Fibroblast of peridontal ligament (primary cell): ENCODE measurements around the gene SLC22A4.

Source experiments
- DNase-seq: peaks from one replicate; pipeline ENCODE4 v3.0.0-alpha.2; 2010; ENCODE audit errors: extremely low read depth

SLC22A4 gene

DNA sequence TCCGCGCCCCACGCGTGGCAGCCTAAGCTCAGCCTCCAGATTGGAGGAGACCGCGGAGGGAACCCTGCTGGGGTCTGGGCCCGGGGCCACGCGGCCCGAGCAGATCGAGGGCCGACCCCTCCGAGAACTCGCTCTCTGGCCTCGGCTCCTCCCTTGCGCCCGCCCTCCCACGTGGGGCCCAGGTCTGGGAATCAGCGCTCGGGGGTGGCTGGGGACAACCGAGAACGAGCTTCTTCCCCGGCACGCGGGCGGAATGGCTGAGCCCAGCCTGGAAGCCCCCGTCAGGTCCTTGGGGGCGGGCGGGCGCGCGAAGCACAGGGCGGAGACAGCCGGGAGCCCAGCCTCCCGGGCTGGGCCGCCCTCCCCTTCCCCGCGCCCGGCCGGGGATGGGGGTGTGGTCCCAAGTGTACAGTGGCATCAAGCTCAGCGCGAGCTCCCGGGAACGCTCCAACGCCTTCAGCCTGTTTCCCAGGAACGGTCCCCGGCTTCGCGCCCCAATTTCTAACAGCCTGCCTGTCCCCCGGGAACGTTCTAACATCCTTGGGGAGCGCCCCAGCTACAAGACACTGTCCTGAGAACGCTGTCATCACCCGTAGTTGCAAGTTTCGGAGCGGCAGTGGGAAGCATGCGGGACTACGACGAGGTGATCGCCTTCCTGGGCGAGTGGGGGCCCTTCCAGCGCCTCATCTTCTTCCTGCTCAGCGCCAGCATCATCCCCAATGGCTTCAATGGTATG lies at the start of gene SLC22A4:
Gene SLC22A4, plus strand, starts transcription at position 403 of the 736 bp plus-strand sequence. Its CDS starts 223 bp downstream, at position 626.
- peak; percentile 81 for DNase-seq

DNA sequence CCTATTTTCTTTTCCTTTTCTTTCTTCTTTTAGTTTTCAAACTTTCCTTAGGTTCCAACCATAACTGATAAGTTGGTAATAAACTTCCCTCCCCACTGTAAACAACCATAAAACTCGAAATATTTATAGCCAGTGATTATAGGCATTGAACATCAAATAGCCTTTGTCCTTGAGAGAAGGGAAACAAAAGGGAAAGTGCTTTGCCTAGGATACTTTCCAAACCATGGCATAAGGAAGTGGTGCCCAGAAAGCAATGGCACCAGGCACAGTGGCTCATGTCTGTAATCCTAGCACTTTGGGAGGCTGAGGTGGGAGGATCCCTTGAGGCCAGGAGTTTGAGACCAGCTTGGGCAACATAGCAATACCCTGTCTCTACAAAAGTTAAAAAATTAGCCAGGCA lies 48.6 kb upstream of the SLC22A4 start:
- no peak for DNase-seq

DNA sequence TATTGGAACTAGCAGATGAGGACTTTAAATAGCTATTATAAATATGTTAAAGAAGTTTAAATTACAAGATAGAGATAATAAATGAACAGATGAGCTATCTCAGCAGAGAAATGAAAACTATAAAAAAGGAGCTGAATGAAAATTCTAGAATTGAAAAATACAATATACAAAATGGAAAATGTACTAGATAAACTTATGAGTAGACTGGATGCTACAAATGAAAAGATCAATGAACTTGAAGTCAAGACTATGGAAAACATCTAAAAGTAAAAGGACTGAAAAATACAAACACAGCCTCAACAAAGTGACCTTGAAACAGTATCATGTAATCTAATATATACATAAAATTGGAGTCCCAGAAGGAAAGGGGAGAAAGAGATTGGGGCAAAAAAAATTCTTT lies 47.4 kb upstream of the SLC22A4 start:
- no peak for DNase-seq

DNA sequence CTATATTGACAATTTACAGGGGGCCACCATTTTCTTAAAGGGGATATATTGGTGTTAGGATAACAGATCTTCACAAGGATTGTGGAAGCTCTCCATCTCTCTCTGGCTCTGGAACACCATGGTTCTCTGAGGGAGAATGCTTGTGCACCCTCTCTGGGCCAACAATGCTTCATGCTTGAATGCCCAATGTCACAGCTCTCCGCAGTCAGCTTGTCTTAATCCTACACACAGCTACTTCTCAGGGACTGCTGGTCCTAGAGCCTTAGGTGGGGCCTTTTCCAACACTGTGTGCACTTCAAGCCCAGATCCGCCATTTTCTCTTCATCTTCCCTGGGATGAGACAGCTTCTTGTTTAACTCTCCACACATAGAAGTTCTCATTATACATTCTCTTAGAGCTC lies 43.6 kb upstream of the SLC22A4 start:
- no peak for DNase-seq

DNA sequence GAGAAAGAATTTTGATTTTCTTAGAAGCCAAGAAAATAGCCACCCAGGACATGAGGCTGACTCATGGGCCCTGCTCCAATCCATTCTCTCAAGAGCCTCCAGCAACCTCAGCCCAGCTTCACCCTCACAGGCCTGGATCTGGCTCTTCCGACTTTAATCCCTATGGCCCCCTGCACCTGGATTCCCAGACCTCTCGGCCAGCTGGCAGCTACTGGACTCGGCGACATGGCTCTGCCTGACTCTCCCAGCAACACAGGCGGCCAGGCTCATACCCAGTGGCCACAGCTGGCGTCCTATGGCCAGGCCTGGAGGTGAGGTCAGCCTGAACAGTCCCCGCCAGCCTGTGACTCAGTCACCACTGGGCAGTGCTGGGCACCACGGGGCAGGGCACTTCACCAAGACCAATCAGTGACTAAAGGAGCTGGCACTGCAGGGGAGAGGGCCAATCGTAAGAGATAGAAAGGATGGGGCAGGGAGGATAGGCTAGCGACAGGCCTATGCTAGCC lies 42.9 kb upstream of the SLC22A4 start:
- peak; percentile 29 for DNase-seq

DNA sequence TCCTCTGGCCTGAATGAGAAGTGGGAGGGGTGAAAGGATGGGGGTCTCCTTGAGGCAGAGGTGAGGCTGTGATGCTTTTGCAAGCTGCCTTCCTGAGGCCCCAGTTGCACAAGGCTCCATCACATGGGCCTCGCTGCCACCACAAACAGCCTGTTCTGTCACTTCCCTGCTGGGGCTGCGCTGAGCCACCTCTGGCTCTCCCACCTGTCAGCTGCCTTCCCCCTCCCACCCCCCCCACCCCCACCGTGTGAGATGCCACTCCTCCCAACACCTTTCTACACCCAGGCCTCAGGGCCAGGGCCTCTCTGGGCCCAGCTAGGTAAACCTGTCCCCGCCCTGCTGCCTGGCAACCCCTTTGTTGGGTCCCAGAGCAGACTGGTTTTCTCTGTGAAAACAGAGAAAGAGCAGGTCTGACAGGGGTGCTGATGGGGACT lies 41.2 kb upstream of the SLC22A4 start:
- no peak for DNase-seq

DNA sequence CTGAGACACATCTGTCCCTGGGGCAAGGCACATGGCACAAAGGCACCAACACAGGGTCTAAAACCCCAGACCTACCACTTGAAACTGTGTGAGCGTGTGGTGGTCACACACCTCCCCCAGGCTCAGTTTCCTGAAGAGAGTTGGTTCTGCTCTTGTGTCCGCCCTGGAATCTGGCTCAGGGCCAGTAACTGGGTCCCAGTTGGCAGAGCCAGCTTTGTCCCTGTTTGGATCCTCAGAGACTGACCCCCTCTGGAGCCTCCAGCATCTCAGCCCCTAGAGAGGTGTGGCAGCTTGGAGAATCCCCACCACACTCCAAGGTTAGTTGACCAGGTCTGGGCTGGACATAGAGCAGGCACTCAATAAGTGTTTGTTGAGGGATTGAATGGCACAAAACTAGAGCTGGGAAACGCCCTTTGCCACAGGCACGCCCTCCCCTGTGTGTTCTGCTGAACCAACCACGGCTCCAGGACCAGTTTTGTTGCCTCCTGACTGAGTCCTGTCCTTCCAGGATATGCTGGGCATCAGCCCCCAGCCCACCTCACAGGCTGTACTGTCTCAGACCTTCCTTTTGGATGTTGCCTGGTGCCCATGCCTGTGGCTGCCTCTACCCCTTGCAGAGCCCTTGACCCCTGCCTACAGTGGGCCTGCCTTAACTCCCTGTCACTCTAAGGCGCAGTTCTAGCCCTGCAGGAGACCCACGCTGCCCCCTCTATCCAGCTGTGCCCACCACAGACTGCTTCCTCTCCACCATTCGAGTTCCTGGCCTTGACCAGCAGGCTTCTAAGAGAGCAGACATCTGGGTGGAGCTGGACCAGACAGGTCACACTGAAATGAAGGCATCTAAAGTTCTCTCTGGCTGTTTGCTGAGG lies 40.5 kb upstream of the SLC22A4 start:
- no peak for DNase-seq

DNA sequence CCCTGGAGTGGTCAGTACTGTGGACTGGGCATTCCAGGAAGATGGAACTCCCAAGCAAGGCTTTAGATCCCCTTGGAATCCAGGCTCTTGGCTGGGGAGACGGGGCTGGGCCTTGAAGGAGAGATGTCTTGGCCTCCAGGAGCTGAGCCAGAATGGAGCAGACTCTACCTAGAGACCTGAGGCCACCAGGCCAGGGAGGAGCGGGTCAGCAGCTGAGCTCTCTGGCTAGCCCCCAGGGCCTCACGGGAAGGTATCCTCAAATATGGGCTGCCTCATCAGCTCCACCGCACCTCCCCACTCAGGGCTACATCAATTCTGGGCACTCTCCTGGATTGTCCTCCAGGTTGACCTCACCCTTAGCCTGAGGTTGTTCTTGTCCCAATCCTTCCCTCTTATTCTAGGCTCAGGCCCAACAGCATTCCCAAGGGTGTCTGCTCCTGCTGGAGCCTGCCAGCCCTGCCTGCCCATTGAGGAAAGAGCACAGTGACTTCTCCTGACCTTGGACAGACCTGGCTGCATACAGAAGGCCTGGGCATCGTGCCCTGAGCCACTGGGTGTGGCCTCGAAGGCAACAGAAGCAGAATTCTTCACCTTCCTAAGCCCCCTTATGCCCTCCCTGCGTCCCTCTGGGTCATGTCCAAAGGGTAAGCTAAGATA lies 39.7 kb upstream of the SLC22A4 start:
- DNase-seq: no peak

DNA sequence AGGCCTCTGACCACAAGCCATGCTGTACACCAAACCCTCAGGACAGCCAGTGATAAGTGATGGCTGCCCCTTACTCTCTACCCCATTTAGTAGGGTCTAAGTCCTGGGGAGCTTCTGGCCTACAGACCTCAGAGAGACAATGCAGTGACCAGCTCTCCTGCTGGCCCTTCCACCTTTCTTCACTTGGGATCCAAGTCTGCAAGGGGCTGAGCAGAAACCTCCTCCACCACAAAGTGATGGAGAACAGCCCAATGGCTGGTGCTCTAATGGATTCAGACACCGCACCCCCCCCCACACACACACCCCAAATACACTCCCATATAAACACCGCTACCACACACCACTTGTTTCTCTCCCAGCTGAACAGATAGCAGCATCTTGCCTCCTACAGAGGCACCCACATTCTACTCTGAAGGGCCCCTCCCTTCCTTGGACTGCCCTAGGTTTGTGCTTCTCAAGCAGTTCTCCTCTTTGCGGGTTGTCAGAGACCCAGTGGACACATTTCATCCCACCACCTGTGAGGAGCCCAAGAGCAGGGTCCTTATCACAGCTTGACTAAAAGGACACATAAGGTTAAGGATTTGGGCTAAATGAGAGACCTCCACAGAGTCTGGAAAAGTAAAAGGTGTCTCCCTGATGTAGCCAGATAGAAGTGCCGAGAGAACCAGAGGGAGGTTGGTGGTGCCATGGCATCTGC lies 38.0 kb upstream of the SLC22A4 start:
- DNase-seq: no peak

DNA sequence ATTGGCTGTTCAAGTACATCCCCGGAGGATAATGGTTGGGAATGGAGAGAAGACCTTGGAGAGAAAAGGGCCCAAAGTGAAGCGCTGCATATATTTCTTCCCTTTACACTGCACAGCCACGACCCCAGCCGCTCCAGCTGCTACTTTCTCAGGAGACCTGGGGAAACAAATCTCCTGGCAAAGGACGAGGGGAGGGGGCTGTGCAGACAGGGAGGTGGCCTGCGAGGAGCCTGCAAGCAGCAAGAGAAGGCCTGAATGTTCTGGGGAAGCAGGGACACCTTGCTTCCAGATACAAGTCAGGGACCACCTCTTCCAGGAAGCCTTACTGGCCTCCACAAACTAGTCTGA lies 37.4 kb upstream of the SLC22A4 start:
- no peak for DNase-seq

DNA sequence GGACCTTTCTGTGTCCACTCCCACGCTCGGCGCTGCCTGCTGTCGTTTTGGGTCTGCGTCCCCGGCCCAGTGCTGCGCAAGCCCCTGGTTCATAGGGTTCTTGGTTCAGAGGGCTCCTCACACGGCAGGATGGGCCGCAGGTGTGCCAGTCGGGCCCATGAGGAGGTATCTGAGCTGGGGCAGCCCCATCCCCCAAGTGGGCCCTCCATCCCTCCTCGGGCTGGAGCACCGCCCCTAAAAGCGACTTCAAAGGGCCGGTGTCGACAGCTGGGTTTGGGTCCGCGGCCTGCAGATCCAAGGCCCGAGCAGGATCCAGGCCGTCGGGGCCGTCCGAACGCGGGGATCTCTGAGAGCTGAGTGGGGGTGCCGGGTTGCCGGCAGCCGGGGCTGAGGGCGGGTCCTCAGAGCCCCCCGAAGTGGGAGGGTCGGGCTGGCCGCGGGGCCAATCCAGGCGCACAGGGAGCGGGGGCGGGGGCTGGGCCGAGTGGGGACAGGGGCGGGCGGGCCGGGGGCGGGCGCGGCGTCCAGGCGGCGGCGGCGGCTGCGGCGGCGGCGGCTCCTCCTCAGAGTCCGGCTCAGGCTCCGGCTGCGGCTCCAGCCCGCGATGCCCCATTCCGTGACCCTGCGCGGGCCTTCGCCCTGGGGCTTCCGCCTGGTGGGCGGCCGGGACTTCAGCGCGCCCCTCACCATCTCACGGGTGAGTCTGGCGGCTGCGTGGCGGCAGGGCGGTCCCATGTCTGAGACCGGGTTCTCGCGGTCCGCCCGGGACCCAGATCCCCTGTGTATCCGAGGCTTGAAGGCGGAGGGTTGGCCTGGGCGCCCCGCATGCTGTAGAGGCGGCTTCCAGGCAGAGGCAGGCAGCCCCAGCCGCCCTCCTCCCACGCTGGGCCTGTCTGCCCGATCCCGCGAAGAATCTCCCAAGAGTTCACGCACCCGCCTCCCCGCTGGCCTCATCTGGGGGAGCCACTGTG lies 36.8 kb upstream of the SLC22A4 start, which contains the start of gene PDLIM4:
Gene PDLIM4, plus strand, starts transcription at position 566 of the 971 bp plus-strand sequence. Its CDS starts 39 bp downstream, at position 605.
- peak; percentile 32 for DNase-seq

DNA sequence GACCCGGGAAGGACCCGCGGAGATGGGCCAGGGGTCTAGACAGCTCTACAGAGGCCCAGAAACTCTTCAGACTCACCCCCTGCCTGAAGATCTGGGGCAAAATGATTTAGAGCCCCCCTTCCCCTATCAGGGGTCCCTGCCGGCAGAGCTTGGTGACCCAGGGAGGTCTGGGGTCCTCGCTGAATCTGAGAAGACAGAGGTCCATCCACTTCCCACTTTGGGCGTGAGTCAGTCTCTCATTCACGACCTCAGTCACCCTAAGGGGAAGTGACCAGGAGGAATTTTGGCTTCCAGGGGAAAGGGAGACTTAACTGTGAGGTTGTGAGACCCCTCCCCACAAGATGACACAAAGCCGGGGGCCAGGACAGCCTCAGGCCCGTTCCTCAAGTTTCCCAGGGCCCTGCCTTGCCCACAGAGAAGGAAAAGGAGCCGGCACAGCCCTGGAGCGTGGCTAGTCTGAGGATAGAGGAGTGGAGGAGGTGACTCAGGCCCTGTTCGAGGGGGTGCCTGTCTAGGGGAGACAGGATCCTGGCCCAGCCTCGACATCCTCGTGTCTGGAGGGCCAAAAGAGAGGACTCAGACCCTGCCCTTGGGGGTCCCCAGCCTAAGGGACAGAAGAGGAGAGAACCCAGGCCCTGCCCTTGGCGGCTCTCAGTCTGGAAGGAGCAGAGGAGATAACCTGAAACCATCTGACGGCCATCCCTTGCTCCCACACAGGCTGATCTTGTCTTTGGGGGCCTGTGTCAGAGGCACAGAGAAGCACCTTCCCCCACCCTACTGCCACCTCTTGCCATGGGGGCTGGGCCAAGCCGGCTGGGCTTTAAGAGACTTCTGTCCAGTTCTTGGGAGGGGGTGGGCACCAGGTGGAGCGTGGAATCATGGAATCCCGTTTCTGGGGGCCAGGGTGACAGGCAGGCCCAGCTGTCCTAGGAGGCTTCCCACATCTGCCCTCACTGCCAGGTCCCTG lies 35.8 kb upstream of the SLC22A4 start:
- DNase-seq: peak; percentile 47

DNA sequence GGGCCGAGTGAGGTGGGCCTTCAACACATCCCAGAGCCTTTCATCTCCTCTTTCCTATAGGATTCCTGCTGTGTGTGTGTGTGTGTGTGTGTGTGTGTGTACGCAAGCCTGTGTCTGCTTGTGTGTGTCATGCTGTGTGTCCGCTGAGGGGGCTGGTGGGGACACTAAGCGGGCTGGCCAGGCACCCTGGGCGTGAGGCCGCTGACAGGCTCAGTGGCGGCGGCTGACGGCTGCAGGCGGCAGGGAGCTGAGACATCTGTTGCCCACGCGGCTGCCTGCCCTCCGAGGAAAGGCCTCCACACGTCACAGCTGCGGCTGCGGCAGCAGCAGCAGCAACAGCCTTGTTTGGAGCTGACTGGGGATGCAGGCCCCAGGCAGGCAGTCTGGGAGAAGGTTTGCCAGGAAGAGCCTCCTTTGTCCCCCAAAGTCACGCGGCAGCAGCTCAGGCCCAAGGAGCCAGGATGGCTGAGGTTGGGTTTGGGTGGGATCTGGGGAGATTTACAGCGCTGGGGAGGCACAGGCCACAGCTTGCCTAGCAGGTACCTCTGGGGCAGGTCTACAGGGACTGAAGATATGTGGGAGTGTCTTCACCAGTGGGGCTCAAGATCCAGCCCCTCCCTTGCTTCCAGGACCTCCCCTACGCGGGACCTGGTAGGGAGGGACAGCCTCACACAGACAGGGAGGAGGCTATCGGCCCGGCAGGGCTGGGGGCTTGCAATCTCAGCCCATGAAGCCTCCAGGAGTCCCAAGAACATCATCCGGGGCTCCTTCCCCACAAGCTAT lies 34.9 kb upstream of the SLC22A4 start:
- DNase-seq: peak; percentile 91

DNA sequence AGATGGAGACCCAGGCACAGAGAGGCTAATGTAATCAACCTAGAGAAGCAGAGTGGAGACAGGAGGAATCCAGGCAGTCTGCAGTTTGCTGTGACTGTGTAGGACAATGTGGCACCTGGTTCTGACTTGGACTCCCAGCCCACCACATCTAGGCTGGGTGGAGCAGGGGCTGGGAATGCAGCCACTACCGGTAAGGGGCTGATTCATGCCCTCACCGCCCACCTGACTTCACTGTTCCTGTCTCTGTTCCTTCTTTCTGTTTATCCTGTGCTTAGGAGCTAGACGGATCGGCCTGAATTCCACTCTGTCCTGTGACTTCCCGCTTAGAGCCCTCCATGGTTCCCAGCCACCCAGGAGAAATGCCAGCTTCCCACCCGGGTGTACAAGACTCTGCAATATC lies 34.1 kb upstream of the SLC22A4 start:
- peak; percentile 9 for DNase-seq

DNA sequence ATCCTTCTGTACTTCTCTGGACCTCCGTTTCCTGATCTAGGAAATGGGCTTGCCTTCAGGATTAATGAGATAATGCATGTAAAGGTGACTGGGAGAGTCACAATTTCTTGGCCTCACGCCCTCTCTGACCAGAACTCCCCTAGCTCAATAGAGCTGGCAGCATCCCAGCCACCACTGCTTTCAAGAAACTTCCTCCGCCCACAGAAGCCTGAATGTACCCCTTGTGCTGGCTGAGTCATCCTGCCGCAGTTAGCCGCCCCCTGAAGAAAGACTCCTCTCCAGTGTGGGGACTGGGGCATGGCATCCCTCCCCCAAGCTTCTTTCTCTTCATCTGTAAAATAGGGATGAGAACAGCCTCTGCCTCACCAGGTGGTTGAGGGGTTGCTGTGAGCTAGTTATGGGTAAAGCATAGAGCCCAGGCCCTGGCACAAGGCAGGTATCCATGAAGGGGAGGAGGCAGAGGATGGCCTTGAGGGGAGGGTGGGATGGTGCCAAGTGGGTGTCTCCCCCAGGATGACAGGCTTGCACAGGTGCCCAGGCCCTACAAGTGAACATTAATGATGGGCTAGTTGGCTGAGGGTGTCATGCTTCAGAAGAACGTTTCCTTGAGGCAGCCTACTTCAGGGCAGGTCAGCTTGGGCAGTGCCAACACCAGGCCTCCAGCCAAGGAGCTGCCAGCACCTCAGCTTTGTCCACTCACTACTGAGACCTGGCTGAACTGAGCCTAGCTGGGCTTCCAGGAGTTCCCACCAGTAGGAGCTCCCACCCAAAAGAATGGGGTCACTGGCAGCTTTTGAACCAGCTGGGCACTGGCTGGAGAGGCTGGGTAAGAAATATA lies 33.3 kb upstream of the SLC22A4 start:
- DNase-seq: peak; percentile 74

DNA sequence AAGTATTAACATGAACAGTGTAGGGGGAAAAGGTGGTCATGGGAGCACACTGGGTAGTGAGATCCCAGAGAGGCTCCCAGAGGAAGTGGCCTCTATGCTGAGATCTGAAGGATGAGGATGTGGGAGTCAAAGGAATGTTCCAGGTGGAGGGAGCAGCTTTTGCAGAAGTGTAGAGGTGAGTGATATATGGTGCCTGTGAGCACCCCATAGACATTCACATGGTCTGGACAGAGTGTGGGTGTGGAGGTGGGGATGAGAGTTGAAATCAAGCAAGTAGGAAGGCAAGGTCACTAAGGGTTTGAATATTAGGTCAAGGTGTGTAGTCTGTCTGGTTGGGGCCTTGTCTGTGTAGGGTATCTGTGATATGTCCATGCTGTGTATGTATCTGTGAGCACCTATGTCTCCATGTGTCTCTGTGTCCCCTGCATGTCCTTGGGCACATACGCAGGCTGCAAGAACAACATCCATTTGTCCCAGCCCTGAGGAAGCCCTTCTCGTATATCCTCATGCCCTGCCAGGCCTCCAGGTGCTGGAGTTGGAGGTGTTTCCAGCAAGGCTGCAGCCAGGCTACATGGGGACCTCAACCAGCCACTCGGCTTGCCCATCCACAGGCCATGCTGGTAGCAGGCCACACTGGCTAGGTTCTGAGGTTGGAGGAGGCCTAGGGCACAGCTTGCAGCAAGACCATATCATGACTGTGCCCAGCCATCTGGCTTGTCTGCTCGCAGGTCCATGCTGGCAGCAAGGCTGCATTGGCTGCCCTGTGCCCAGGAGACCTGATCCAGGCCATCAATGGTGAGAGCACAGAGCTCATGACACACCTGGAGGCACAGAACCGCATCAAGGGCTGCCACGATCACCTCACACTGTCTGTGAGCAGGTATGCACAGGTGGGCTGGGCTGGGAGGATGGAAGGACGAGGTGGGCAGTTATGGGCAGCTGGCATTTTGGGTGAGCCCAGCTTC lies 32.0 kb upstream of the SLC22A4 start:
- DNase-seq: no peak
